ENCODE measurements around the gene ID2.

DNA sequence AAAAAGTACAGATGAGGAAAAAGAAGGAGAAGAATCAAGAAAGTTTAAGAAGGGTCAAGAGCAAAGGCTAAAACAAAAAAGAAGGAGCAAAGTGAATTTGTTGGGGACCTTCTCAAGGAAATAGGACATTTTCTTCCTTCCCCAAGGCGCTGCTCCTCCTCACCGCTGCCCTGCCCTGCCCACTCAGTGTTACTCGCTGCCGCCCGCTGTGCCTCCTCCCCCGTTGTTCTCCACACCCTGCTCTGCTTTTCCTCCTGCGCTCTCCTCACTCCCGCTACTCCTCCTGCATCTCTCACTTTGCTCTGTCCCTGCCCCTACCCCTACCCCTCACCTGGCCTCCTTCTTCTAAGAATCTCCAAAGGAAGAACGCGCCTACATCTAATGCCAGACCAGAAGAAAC lies 50.7 kb downstream of the ID2 start:
- TF ChIP-seq CTCF (IDR thresholded peaks at IDR 0.05) (no peak), POLR2A (IDR thresholded peaks at IDR 0.05) (no peak)
